Muscle of leg (tissue), 11 donors: Measurements from ENCODE around the gene BCAS4. TPM values are rescaled to one million over a fixed set of nuclear protein-coding genes. Genes with fewer than 3 reads are reported as not detected.
A peak's percentile ranks its signal among the peaks of the same experiment; 100 is the strongest.
"Not testable (repeated sequence)": the region's sequence is repeated elsewhere in the genome, so short reads cannot be mapped to it uniquely, and the experiment has no call there.

Source experiments
- DNase-seq: peaks from one replicate; pipeline ENCODE4 v3.0.0; 2013
- H3K27ac ChIP-seq: one replicate; pipeline ENCODE4 v1.5.1; 2013; ENCODE audit warnings: mild to moderate bottlenecking, low read length, control low read depth
- H3K27me3 ChIP-seq: one replicate; pipeline ENCODE4 v1.6.1; 2013; ENCODE audit warnings: low read length; ENCODE audit not compliant: control insufficient read depth, insufficient read depth
- H3K36me3 ChIP-seq: one replicate; pipeline ENCODE4 v1.6.1; 2013; ENCODE audit warnings: low read length; ENCODE audit not compliant: control insufficient read depth, insufficient read depth
- H3K4me1 ChIP-seq: one replicate; pipeline ENCODE4 v1.6.1; 2013; ENCODE audit warnings: low read length; ENCODE audit not compliant: control insufficient read depth, insufficient read depth
- H3K4me3 ChIP-seq: one replicate; pipeline ENCODE4 v1.5.1; 2013; ENCODE audit warnings: low read length, control low read depth
- H3K9me3 ChIP-seq: replicated peaks from 2 replicates; pipeline ENCODE4 v1.6.1; 2013; ENCODE audit warnings: low read depth, low read length; ENCODE audit not compliant: control insufficient read depth
- WGBS: methylation state at CpG from one replicate; pipeline ENCODE4 v1.1.5; 2013; ENCODE audit warnings: missing lambda C conversion rate; ENCODE audit not compliant: insufficient coverage; 5-methylcytosine and 5-hydroxymethylcytosine counted together
- polyA plus RNA-seq, 8 donors: library from polyadenylated mRNA; unstranded; fragments of 120-200 nt; gene quantifications; one replicate each; pipeline versions ENCODE4 v1.2.1 to v1.2.3, GENCODE V29; 2013; ENCODE audit warnings: inconsistent platforms in 1 of 8, low replicate concordance in 1 of 8; ENCODE audit not compliant: insufficient read length in 8 of 8, insufficient read depth in 1 of 8
- total RNA-seq: library from RNA; stranded (reverse); fragments of 120-200 nt; gene quantifications from one replicate; pipeline ENCODE4 v1.2.4, GENCODE V29; 2013

BCAS4 gene
- total and polyA plus RNA-seq, 9 donors, result 3.4 to 5.8 (median 4.0) TPM

- no peak overlapping the region for H3K4me3 ChIP-seq
- H3K36me3 ChIP-seq, result no peaks in the 10 kb centered on the region
- DNase-seq, result no peak
- H3K4me1 ChIP-seq, result peaks cover 7% of the 10 kb centered on the region
- H3K27ac ChIP-seq, result no peak overlapping the region
- WGBS, result 84% methylated on average over 3 of the region's 4 CpGs
- H3K27me3 ChIP-seq, result no peaks in the 10 kb centered on the region
- H3K9me3 ChIP-seq, result no peaks in the 10 kb centered on the region
Observed at GRCh38 chr20:50784464-50784863, 10.4 kb upstream of the BCAS4 start.

GRCh38 chr20:50786703-50787102 lies 8.2 kb upstream of the BCAS4 start:
- no peaks in the 10 kb centered on the region for H3K9me3 ChIP-seq
- no peaks in the 10 kb centered on the region for H3K27me3 ChIP-seq
- WGBS, result 97% methylated on average over 6 of the region's 9 CpGs
- peaks cover 25% of the 10 kb centered on the region for H3K4me1 ChIP-seq
- no peaks in the 10 kb centered on the region for H3K36me3 ChIP-seq
- H3K27ac ChIP-seq, result no peak overlapping the region
- no peak overlapping the region for H3K4me3 ChIP-seq
- DNase-seq, result no peak

GRCh38 chr20:50787181-50787580 lies 7.7 kb upstream of the BCAS4 start:
- Histone ChIP-seq H3K36me3 (no peaks in the 10 kb centered on the region), H3K9me3 (no peaks in the 10 kb centered on the region), H3K4me1 (peaks cover 26% of the 10 kb centered on the region), H3K27me3 (no peaks in the 10 kb centered on the region), H3K4me3 (no peak overlapping the region), H3K27ac (no peak overlapping the region)
- no peak for DNase-seq
- 100% methylated on average over 2 of the region's 2 CpGs for WGBS

- Histone ChIP-seq H3K27me3 (no peaks in the 10 kb centered on the region), H3K27ac (peak overlapping the region; percentile 50), H3K36me3 (no peaks in the 10 kb centered on the region), H3K4me3 (no peak overlapping the region), H3K4me1 (peaks cover 30% of the 10 kb centered on the region), H3K9me3 (no peaks in the 10 kb centered on the region)
- DNase-seq, result peak; percentile 87
- 27% methylated on average over 6 of the region's 18 CpGs for WGBS
Observed at GRCh38 chr20:50788045-50788991, 6.5 kb upstream of the BCAS4 start.

GRCh38 chr20:50789968-50790650 lies 4.8 kb upstream of the BCAS4 start:
- WGBS, result 66% methylated on average over 4 of the region's 11 CpGs
- no peak for DNase-seq

GRCh38 chr20:50790651-50791277 lies 4.1 kb upstream of the BCAS4 start:
- Histone ChIP-seq H3K36me3 (no peaks in the 10 kb centered on the region), H3K4me1 (peaks cover 39% of the 10 kb centered on the region), H3K9me3 (no peaks in the 10 kb centered on the region), H3K27me3 (peaks cover 5% of the 10 kb centered on the region), H3K27ac (peak overlapping the region; percentile 93), H3K4me3 (peak overlapping the region; percentile 21)
- DNase-seq, result peak; percentile 94
- WGBS, result 5% methylated on average over 19 of the region's 23 CpGs

More at GRCh38 chr20:50789968-50790650, 4.8 kb upstream of the BCAS4 start:
- H3K4me1 ChIP-seq, result peaks cover 39% of the 10 kb centered on the region
- no peaks in the 10 kb centered on the region for H3K9me3 ChIP-seq
- no peak overlapping the region for H3K4me3 ChIP-seq
- no peaks in the 10 kb centered on the region for H3K36me3 ChIP-seq
- peak overlapping the region; percentile 93 for H3K27ac ChIP-seq
- H3K27me3 ChIP-seq, result peaks cover 5% of the 10 kb centered on the region

- Histone ChIP-seq H3K27me3 (peaks cover 5% of the 10 kb centered on the region), H3K27ac (peak overlapping the region; percentile 51), H3K36me3 (no peaks in the 10 kb centered on the region), H3K9me3 (no peaks in the 10 kb centered on the region), H3K4me1 (peaks cover 39% of the 10 kb centered on the region), H3K4me3 (no peak overlapping the region)
- WGBS, result 85% methylated on average over 12 of the region's 14 CpGs
- DNase-seq, result peak; percentile 65
Observed at GRCh38 chr20:50792708-50793574, 1.9 kb upstream of the BCAS4 start.

GRCh38 chr20:50793575-50794016 lies 1.3 kb upstream of the BCAS4 start:
- DNase-seq, H3K36me3 ChIP-seq, H3K27me3 ChIP-seq, H3K9me3 ChIP-seq, H3K4me3 ChIP-seq, H3K27ac ChIP-seq: not testable (repeated sequence)
- WGBS, result no CpG with 5 or more reads among the region's 13 CpGs
- peaks cover 34% of the 10 kb centered on the region for H3K4me1 ChIP-seq

- peak overlapping the region; percentile 51 for H3K27ac ChIP-seq
- H3K27me3 ChIP-seq, result peaks cover 5% of the 10 kb centered on the region
- H3K36me3 ChIP-seq, result no peaks in the 10 kb centered on the region
- peaks cover 32% of the 10 kb centered on the region for H3K4me1 ChIP-seq
- no peaks in the 10 kb centered on the region for H3K9me3 ChIP-seq
- H3K4me3 ChIP-seq, result peak overlapping the region; percentile 32
- 14% methylated on average over 22 of the region's 35 CpGs for WGBS
- no peak for DNase-seq
Observed at GRCh38 chr20:50794181-50794845, 548 bp upstream of the BCAS4 start.
